T47D (cell line): Measurements from ENCODE around the gene JPH3.
A peak's percentile ranks its signal among the peaks of the same experiment; 100 is the strongest.
"Not testable (repeated sequence)": the region's sequence is repeated elsewhere in the genome, so short reads cannot be mapped to it uniquely, and the experiment has no call there.

Source experiments
- DNase-seq, 2 experiments: peaks; one replicate each; pipeline versions ENCODE4 v3.0.0 to v3.0.0-alpha.2; 2011 to 2012; ENCODE audit warnings: low read depth in 1 of 2, low spot score in 1 of 2
- JUND ChIP-seq: IDR thresholded peaks from 2 replicates; pipeline ENCODE4 v1.6.1; 2012; ENCODE audit warnings: low read depth
- in situ Hi-C: cut with HindIII; loops from 2 replicates; pipeline ENCODE4 v1.10.0; 2016; ENCODE audit warnings: low sequenced_read_pairs, low pct_unique_long_range_greater_than_20kb

The JPH3 gene

DNA sequence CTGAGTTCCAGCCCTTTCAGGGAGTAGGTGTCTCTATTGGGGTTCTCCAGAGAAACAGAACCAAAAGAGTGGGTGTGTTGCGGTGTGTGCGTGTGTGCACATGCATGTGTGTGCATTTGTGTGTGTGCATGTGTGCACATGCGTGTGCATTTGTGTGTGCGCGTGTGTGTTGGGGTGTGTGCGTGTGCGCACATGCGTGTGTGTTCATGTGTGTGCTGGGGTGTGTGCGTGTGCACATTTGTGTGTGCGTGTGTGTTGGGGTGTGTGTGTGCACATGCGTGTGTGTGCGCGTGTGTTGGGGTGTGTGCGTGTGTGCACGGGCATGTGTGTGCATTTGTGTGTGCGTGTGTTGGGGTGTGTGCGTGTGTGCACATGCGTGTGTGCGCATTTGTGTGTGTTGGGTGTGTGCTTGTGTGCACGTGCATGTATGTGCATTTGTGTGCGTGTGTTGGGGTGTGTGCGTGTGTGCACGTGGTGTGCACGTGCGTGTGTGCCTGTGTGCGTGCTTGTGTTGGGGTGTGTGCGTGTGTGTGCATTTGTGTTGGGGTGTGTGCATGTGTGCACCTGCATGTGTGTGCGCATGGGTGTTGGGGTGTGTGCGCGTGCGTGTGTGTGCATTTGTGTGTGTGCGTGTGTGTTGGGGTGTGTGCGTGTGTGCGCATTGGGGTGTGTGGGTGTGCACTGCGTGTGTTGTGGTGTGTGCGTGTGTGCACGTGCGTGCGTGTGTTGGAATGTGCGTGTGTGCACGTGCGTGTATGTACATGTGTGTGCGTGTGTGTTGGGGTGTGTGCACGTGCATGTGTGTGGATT lies 38.4 kb upstream of the JPH3 start:
- in situ Hi-C loops = no loop called here
- TF ChIP-seq JUND = no peak
- no peak for DNase-seq

DNA sequence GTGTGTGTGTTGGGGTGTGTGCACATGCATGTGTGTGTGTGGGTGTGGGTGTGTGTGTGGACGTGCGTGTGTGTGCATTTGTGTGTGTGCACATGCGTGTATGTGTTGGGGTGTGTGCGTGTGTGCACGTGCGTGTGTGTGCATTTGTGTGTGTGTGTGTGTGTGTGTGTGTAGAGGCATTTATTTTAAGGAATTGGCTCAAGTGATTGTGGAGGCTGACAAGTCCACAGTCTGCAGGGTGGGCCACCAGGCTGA lies 37.9 kb upstream of the JPH3 start:
- no peak for DNase-seq
- in situ Hi-C loops = no loop called here
- no peak for TF ChIP-seq JUND

DNA sequence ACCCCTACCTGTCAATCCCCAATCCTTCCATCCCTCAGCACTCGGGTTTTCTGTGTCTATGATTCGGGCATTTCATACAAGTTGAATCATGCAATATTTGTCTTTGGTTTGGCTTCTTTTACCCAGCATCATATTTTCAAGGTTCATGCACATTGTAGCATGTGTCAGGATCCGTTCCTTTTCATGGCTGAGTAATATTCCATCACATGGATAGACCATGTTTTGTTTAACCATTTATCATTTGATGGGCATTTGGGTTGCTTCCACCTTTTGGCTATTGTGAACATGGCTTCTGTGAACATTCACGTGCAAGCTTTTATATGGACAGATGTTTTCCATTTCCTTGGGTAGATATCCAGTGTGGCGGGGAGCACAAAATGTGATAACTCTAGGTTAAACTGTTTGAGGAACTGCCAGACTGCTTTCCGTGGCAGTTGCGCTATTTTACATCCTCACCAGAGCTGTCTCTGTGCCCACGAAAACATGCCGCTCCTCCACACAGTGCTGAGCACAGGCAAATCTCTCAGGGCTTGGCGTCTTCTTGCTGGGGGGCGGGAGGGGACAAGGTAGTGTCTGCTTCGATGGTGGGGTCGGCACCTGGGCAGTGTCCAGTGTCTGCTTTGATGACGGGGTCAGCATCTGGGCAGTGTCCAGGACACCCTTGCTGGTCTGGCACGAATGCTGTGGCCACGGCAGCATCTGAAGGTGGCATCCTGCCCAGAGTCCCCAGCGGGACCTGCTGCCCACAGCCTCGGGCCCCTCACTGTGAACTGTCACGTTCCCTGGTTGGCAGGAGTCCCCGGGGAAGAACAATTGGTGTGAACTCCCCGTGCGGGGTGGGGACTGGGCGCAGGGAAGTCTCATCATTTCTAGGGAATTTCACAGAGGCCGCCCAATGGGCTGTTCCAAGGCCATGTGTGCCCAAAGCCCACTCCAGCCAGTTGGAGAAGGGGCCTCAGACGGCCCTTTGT lies 32.4 kb upstream of the JPH3 start:
- no peak for DNase-seq
- in situ Hi-C loops = no loop called here
- TF ChIP-seq JUND = no peak

- in situ Hi-C loops = no loop called here
- no peak for TF ChIP-seq JUND
- DNase-seq = no peak
Observed at GRCh38 chr16:87570572-87570937, 31.8 kb upstream of the JPH3 start.

DNA sequence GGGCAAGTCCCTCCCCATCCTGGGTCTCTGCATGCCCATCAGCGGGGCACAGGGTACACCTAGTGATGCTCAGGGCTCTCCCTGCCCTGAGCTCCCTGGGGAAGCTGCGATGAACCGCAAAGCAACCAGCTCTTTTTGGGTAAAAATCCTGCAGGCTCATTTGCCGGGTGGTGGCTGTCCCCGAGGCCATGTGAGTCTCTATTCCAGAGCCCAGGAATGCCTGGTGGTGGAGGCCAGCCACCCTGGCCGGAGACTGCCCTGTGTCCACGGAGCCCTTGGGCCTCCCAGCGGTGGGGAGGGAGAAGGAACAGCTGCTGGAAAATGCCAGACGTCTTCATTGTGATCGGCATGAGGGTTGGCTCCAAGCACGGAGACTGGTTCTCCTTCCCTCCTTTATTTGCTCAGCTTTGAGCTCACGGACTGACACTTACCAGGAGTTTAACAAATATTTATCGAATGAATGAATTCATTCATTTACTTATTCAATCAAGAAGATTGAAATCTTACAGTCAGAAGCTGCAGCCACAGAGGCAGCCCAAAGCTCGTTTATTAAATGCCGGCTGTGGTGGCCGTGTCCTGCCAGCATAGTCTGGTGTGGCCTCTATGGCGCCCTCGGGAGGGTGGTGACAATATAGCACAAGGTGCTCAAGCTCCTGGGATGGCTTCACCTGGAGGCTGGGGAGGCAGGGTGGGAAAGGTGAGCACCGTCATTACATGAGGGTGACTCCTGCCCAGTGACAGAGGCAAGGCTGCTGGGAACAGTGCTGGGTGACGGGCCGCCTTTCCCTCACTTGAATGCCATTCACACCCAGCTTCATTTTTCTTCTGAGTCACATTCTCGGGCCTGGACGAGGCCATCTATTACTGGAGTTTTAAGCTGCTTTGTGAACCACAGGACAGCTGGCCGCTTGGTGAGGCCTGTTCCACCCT lies 31.1 kb upstream of the JPH3 start:
- in situ Hi-C loops = no loop called here

DNA sequence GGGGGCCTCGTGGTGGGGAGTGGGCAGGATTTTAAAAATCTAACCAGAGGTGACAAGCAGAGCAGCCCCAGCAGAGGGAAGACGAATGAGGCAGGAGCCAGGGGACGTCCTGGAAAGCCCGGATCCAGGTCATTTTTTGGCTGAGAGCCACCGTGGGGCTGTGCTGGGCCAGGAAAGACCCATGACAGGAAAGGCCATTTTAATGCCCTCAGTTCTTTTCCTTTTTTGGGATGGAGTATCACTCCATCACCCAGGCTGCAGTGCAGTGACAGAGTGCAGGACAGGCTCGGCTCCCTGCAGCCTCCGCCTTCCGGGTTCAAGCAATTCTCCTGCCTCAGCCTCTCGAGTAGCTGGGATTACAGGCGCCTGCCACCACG lies 30.5 kb upstream of the JPH3 start:
- TF ChIP-seq JUND = no peak
- DNase-seq = no peak

More for the DNA sequence above, 31.1 kb upstream of the JPH3 start:
- no peak for TF ChIP-seq JUND
- DNase-seq = peak; percentile 88

GRCh38 chr16:87572959-87573358 lies 29.3 kb upstream of the JPH3 start:
- no peak for TF ChIP-seq JUND
- in situ Hi-C loops = no loop called here
- no peak for DNase-seq

More for the DNA sequence above, 30.5 kb upstream of the JPH3 start:
- in situ Hi-C loops = no loop called here

- in situ Hi-C loops = no loop called here
- TF ChIP-seq JUND = no peak
- no peak for DNase-seq
Observed at GRCh38 chr16:87575027-87575804, 27.1 kb upstream of the JPH3 start.

DNA sequence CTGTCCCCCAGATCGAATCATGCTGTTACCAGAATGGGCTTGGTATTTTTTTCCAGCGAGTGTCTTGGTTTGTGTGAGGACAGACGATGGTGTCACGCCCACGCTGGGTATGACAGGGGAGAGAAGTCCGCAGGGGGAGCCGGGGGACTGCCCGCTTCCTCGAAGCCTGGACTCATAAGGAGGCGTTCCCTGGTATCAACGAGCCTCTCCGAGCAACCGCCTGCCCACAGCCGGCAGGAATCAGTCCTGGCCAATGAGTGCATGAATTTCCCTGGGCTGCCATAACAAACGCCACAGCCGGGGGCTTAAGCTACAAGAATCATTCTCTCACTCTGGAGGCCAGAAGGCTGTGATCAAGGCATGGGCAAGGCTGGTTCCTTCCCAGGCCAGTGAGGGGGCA lies 26.1 kb upstream of the JPH3 start:
- in situ Hi-C loops = no loop called here
- TF ChIP-seq JUND = no peak
- DNase-seq = no peak

GRCh38 chr16:87578142-87578930 lies 24.0 kb upstream of the JPH3 start:
- in situ Hi-C loops = not testable (repeated sequence)

GRCh38 chr16:87579691-87580090 lies 22.6 kb upstream of the JPH3 start:
- in situ Hi-C loops = no loop called here
- DNase-seq = no peak
- TF ChIP-seq JUND = no peak

More at GRCh38 chr16:87578142-87578930, 24.0 kb upstream of the JPH3 start:
- DNase-seq = not testable (repeated sequence)
